Neutrophil (primary cell): ENCODE results near the gene CFI.

Experiments
- H3K27ac ChIP-seq: fragments of 200-600 bp; sonication (generic); 2 replicates; pipeline ENCODE4 v1.5.1; 2016; ENCODE audit warnings: mild to moderate bottlenecking, moderate library complexity
- H3K27me3 ChIP-seq: fragments of 200-600 bp; sonication (generic); 2 replicates; pipeline ENCODE4 v1.6.0; 2016; ENCODE audit warnings: mild to moderate bottlenecking
- H3K36me3 ChIP-seq: fragments of 200-600 bp; sonication (generic); 2 replicates; pipeline ENCODE4 v1.5.1; 2017
- H3K4me1 ChIP-seq, 2 experiments: fragments of 200-600 bp in 1 of 2; sonication (generic) in 1 of 2; 1 replicate in 1 of 2; 2 replicates in 1 of 2; pipeline versions ENCODE4 v1.5.1 to v1.6.1; 2013 to 2016; ENCODE audit warnings: low read depth in 1 of 2, low read length in 1 of 2, mild to moderate bottlenecking in 1 of 2, moderate library complexity in 1 of 2; ENCODE audit not compliant: control insufficient read depth in 1 of 2, insufficient read depth in 1 of 2
- H3K4me3 ChIP-seq, 2 experiments: fragments of 200-600 bp in 1 of 2; sonication (generic) in 1 of 2; 1 replicate in 1 of 2; 2 replicates in 1 of 2; pipeline ENCODE4 v1.5.1; 2013 to 2016; ENCODE audit warnings: low read depth in 1 of 2, low read length in 1 of 2, mild to moderate bottlenecking in 1 of 2, moderate library complexity in 1 of 2
- H3K9me3 ChIP-seq: fragments of 200-600 bp; sonication (generic); 2 replicates; pipeline ENCODE4 v1.5.1; 2016
- TF ChIP-seq, protein P1 (sequence below): fragments of 200-600 bp; sonication (generic); IDR thresholded peaks from 2 replicates; pipeline ENCODE4 v1.5.1; 2016; ENCODE audit warnings: antibody characterized with exemption

The CFI gene

DNA sequence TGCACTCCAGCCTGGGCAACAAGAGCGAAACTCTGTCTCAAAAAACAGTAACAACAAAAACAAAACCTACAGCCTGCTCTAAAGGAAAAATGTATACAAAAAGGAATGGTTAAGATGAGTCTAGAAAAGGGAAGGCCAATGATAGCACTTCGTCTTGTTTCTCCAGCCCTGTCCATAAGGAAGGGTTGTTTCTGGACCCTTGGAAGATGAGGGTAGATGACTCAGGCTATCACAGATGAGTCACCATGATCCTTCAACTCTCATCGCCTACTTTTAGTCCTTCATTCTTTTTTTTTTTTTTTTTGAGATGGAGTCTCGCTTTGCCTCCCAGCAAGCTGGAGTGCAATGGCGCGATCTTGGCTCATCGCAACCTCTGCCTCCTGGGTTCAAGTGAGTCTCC, 80.8 kb downstream of the CFI start:
- H3K4me1 ChIP-seq, result no peaks in the 10 kb centered on the region
- no peaks in the 10 kb centered on the region for H3K9me3 ChIP-seq
- H3K4me3 ChIP-seq, result no peak overlapping the region
- H3K27me3 ChIP-seq, result no peaks in the 10 kb centered on the region
- TF ChIP-seq, protein P1, sequence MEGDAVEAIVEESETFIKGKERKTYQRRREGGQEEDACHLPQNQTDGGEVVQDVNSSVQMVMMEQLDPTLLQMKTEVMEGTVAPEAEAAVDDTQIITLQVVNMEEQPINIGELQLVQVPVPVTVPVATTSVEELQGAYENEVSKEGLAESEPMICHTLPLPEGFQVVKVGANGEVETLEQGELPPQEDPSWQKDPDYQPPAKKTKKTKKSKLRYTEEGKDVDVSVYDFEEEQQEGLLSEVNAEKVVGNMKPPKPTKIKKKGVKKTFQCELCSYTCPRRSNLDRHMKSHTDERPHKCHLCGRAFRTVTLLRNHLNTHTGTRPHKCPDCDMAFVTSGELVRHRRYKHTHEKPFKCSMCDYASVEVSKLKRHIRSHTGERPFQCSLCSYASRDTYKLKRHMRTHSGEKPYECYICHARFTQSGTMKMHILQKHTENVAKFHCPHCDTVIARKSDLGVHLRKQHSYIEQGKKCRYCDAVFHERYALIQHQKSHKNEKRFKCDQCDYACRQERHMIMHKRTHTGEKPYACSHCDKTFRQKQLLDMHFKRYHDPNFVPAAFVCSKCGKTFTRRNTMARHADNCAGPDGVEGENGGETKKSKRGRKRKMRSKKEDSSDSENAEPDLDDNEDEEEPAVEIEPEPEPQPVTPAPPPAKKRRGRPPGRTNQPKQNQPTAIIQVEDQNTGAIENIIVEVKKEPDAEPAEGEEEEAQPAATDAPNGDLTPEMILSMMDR, result no peak
- no peaks in the 10 kb centered on the region for H3K36me3 ChIP-seq
- H3K27ac ChIP-seq, result no peak overlapping the region

DNA sequence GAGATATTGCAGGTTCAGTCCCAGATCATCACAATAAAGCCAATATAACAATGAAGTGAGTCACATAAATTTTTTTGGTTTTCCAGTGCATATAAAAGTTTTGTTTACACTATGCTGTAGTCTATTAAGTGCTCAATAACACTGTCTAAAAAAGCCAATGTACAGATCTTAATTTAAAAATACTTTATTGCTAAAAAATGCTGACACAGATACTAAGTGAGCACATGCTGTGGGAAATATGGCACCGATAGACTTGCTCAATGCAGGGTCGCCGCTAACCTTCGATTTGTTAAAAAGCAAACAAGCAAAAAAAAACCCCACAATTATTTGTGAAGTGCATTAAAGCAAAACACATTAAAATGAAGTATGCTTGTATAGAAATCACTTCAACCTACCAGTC, 82.2 kb downstream of the CFI start:
- Histone ChIP-seq H3K4me3 (no peak overlapping the region), H3K4me1 (no peaks in the 10 kb centered on the region), H3K27me3 (no peaks in the 10 kb centered on the region), H3K27ac (no peak overlapping the region), H3K9me3 (no peaks in the 10 kb centered on the region), H3K36me3 (no peaks in the 10 kb centered on the region)
- TF ChIP-seq, protein P1, result no peak

DNA sequence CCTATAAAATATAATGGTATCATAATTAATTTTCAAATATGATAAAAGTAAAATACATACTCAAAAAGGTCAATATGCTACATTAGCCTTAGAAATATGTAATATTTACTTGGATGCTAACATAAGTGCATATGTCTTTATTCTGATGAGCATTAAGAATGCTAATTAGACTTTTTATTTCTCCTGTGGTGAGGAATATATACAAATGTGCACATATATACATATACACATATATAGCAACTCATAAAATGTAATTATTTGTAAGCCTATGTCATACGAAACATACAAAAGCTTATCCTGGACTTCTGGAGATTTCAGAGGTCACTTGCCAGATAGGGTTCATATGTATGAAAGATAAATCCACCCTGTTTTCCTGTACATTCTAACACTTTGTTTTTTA, 83.0 kb downstream of the CFI start:
- H3K4me1 ChIP-seq, result no peaks in the 10 kb centered on the region
- TF ChIP-seq, protein P1, result no peak

DNA sequence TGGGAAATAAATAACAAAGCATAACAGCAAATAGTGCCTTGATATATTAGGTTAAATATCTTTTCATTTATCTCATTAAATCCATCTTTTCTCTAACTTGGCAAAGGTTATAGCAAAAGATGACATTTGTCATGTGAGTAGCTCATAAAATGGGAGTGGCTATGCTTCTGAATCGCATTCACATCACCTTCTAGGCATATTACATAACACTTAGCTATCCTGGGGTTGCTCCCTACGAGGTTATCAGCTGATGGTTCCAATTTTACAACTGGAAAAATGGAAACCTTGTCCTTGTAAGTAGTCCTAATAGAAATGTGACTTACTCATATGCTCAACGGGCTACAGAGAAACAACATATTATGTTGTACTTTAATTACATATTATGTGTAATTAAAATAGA, 88.3 kb downstream of the CFI start:
- no peaks in the 10 kb centered on the region for H3K27me3 ChIP-seq

More for the DNA sequence above, 83.0 kb downstream of the CFI start:
- H3K27me3 ChIP-seq, result no peaks in the 10 kb centered on the region
- no peak overlapping the region for H3K27ac ChIP-seq
- no peak overlapping the region for H3K4me3 ChIP-seq
- H3K36me3 ChIP-seq, result no peaks in the 10 kb centered on the region
- no peaks in the 10 kb centered on the region for H3K9me3 ChIP-seq

DNA sequence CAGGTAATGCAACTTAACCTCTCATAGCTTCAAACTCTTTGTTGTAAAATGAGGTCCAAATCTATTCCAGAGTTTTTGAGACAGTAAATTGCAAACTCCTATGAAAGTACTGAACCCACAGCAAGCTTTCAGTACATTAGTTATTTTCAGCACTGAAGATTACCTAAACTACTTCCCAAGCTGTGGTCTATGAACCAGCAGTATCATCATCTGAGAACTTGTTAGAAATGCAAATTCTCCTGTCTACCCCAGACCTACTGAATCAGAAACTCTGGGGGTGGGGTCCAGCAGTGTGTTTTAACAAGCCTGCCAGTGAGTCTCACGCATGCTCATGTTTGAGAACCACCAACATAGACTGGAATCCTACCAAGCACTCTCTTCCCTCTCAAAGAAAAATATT, 92.8 kb downstream of the CFI start:
- no peaks in the 10 kb centered on the region for H3K9me3 ChIP-seq
- H3K36me3 ChIP-seq, result no peaks in the 10 kb centered on the region
- TF ChIP-seq, protein P1, result no peak
- H3K4me3 ChIP-seq, result no peak overlapping the region
- no peak overlapping the region for H3K27ac ChIP-seq
- no peaks in the 10 kb centered on the region for H3K27me3 ChIP-seq
- peaks cover under 1% of the 10 kb centered on the region in 2 experiments for H3K4me1 ChIP-seq

More for the DNA sequence above, 88.3 kb downstream of the CFI start:
- H3K4me1 ChIP-seq, result no peaks in the 10 kb centered on the region
- TF ChIP-seq, protein P1, result no peak
- no peaks in the 10 kb centered on the region for H3K36me3 ChIP-seq
- H3K27ac ChIP-seq, result no peak overlapping the region
- no peak overlapping the region for H3K4me3 ChIP-seq
- H3K9me3 ChIP-seq, result no peaks in the 10 kb centered on the region

DNA sequence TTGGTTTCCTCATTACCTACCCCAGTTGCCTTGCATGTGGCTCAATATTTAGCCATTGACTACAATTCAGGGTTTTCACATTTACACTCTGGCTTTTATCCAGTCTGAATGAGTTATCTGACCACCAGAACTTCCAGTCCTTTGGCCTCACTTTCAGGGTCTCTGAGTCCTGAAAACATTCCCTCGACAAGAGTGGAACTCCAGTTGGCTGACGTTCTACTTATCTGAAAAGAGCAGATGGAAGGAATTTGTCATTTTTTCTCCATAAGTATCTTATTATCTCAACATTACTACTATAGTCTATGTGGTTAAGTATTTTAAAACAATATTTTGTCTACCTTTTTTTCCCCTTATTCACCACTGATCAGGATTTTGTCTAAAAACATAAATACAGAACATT, 93.4 kb downstream of the CFI start:
- no peaks in the 10 kb centered on the region for H3K9me3 ChIP-seq
- no peaks in the 10 kb centered on the region for H3K36me3 ChIP-seq
- H3K27me3 ChIP-seq, result no peaks in the 10 kb centered on the region
- no peak overlapping the region for H3K4me3 ChIP-seq
- peaks cover 6 to 7% of the 10 kb centered on the region in 2 experiments for H3K4me1 ChIP-seq
- TF ChIP-seq, protein P1, result no peak
- no peak overlapping the region for H3K27ac ChIP-seq
